Activated T-helper 2 cell treated with anti-CD3 and anti-CD28 coated beads, Interferon-gamma antibody, Interleukin-2, Interleukin-4, amounts not matched to agents 10 μg/mL and 5 μg/mL and 100 μg/mL, durations not matched to agents 14 hours and 24 hours and 36 hours (primary cell): ENCODE measurements around the gene ZBTB47. TPM values are rescaled to one million over a fixed set of nuclear protein-coding genes. Genes with fewer than 3 reads are reported as not detected.

Experiments
- DNase-seq: peaks from one replicate; pipeline ENCODE4 v3.0.0; 2021; ENCODE audit warnings: low spot score
- H3K27ac Mint-ChIP-seq: one replicate; pipeline ENCODE4 v1.8.0; 2021; ENCODE audit warnings: mixed read lengths
- H3K27me3 Mint-ChIP-seq: one replicate; pipeline ENCODE4 v1.8.0; 2021; ENCODE audit warnings: low read depth, mixed read lengths
- H3K36me3 Mint-ChIP-seq: one replicate; pipeline ENCODE4 v1.8.0; 2021; ENCODE audit warnings: low read depth, mixed read lengths
- H3K4me1 Mint-ChIP-seq: one replicate; pipeline ENCODE4 v1.8.0; 2021; ENCODE audit warnings: low read depth, mixed read lengths
- H3K4me3 Mint-ChIP-seq: one replicate; pipeline ENCODE4 v1.8.0; 2021; ENCODE audit warnings: low read depth, mild to moderate bottlenecking, moderate library complexity, mixed read lengths
- H3K9me3 Mint-ChIP-seq: one replicate; pipeline ENCODE4 v1.8.0; 2021; ENCODE audit warnings: mixed read lengths
- intact Hi-C: fragments of 100-400 bp; cut with micrococcal nuclease; formaldehyde crosslinking; loops from one replicate; pipeline ENCODE4 v1.15.1; 2023
- total RNA-seq: library from RNA; stranded (reverse); gene quantifications from 2 replicates; pipeline ENCODE4 v1.2.3, GENCODE V29; 2022

The ZBTB47 gene
- total RNA-seq, 1 donor from 2014 or later, result 0.16 TPM

GRCh38 chr3:42712688-42713372, 59.3 kb downstream of the ZBTB47 start:
- no peak for DNase-seq
- H3K27ac Mint-ChIP-seq, result no peak overlapping the region
- intact Hi-C loops, result no loop called here
- peaks cover 2% of the 10 kb centered on the region for H3K27me3 Mint-ChIP-seq
- H3K4me1 Mint-ChIP-seq, result no peaks in the 10 kb centered on the region
- no peaks in the 10 kb centered on the region for H3K36me3 Mint-ChIP-seq
- no peak overlapping the region for H3K4me3 Mint-ChIP-seq
- H3K9me3 Mint-ChIP-seq, result no peaks in the 10 kb centered on the region

GRCh38 chr3:42713747-42714146, 60.2 kb downstream of the ZBTB47 start:
- Mint-ChIP-seq H3K27me3 (peaks cover 2% of the 10 kb centered on the region), H3K27ac (no peak overlapping the region), H3K4me3 (no peak overlapping the region), H3K9me3 (no peaks in the 10 kb centered on the region), H3K4me1 (no peaks in the 10 kb centered on the region), H3K36me3 (no peaks in the 10 kb centered on the region)
- intact Hi-C loops, result no loop called here
- DNase-seq, result no peak

GRCh38 chr3:42714171-42714852, 60.8 kb downstream of the ZBTB47 start:
- Mint-ChIP-seq H3K9me3 (no peaks in the 10 kb centered on the region), H3K4me3 (no peak overlapping the region), H3K27ac (no peak overlapping the region), H3K4me1 (no peaks in the 10 kb centered on the region), H3K36me3 (no peaks in the 10 kb centered on the region), H3K27me3 (peaks cover 2% of the 10 kb centered on the region)
- DNase-seq, result no peak
- intact Hi-C loops, result no loop called here

Other genes starting within 250 kb of the ZBTB47 start
- not detected in 2 replicates for gene LYZL4, start 243.1 kb upstream of the ZBTB47 start, total RNA-seq
- gene VIPR1, start 151.1 kb upstream of the ZBTB47 start, total RNA-seq, result 0.51 and 0.52 TPM in 2 replicates
- 36.1 and 40.1 TPM in 2 replicates for gene SEC22C, start 71.7 kb upstream of the ZBTB47 start, total RNA-seq
- gene SS18L2, start 62.8 kb upstream of the ZBTB47 start, total RNA-seq, result 62.4 and 67.1 TPM in 2 replicates
- gene NKTR, start 53.0 kb upstream of the ZBTB47 start, total RNA-seq, result 76.6 and 86.2 TPM in 2 replicates
- gene KLHL40, start 31.8 kb downstream of the ZBTB47 start, total RNA-seq, result not detected in 2 replicates
- gene HHATL, start 49.1 kb downstream of the ZBTB47 start, total RNA-seq, result not detected in 2 replicates
- gene CCDC13, start 119.6 kb downstream of the ZBTB47 start, total RNA-seq, result 0.44 TPM in 1 of 2 replicates, not detected in the other
- gene HIGD1A, start 150.8 kb downstream of the ZBTB47 start, total RNA-seq, result 85.9 and 88.5 TPM in 2 replicates
- 0.44 and 1.0 TPM in 2 replicates for gene ACKR2, start 155.7 kb downstream of the ZBTB47 start, total RNA-seq
- not detected in 2 replicates for gene CYP8B1, start 222.2 kb downstream of the ZBTB47 start, total RNA-seq